Erythroblast (primary cell): ENCODE data around the gene NLRP8.

Experiments
- GATA1 ChIP-seq: IDR thresholded peaks from 2 replicates; pipeline ENCODE4 v1.6.1; 2011; ENCODE audit warnings: low read depth, mild to moderate bottlenecking, control low read depth, low read length, moderate library complexity
- POLR2A ChIP-seq: IDR thresholded peaks from 2 replicates; pipeline ENCODE4 v1.6.1; 2011; ENCODE audit warnings: mild to moderate bottlenecking, low read length

- no peak for TF ChIP-seq POLR2A
- no peak for TF ChIP-seq GATA1
These were observed 45.9 kb downstream of the NLRP8 start for GRCh38 chr19:55993492-55993891.
